NCI-H748 (cell line): ENCODE results near the gene FOXD1.
A peak's percentile ranks its signal among the peaks of the same experiment; 100 is the strongest.
"Not testable (repeated sequence)": the region's sequence is repeated elsewhere in the genome, so short reads cannot be mapped to it uniquely, and the experiment has no call there.

Source experiments
- DNase-seq: peaks from one replicate; lab custom pipeline; 2025; ENCODE audit not compliant: unreplicated experiment; lab: John Stamatoyannopoulos, UW

The FOXD1 gene

DNA sequence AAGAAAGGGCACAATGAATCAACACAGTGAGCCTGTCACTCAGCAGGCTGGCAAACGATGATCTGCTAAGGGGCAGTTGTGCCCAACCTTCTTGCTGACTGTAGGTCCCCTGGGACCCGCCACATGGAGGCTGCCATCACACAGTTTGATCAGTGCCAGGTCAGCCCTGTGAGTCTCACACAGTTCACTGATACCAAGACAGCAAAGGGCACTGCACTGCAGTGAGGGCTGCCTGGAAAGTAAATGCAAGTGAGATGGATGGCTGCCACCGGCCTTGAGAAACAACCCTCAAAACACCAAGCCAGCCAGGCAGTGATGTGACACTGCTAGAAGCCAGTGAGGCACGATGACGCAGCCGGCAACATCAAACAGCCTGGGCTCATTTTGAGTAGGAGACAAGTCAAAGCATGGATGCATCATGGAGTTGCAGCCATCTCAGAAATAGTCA is 30.3 kb downstream of the FOXD1 start:
- DNase-seq: no peak

GRCh38 chr5:73417303-73418034 is 31.1 kb downstream of the FOXD1 start:
- peak; percentile 38 for DNase-seq

DNA sequence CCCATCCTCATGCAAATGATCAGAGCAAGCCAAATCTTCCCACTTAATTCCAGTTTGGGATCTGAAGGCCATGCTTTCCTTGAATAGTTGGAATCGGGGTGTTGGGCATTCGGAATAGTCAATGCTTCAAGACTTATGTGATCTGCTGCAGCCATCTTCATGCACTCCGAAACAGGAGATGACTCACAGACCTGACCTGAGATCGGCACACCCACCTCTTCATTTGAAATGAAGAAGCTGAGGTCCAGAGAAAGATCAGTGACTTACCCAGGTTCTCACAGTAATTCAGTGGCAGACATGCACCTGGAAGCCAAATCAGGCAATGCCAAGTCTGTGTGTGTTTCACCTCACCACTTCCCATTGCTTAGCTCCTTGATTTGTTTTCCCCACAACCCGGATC is 33.0 kb downstream of the FOXD1 start:
- no peak for DNase-seq

DNA sequence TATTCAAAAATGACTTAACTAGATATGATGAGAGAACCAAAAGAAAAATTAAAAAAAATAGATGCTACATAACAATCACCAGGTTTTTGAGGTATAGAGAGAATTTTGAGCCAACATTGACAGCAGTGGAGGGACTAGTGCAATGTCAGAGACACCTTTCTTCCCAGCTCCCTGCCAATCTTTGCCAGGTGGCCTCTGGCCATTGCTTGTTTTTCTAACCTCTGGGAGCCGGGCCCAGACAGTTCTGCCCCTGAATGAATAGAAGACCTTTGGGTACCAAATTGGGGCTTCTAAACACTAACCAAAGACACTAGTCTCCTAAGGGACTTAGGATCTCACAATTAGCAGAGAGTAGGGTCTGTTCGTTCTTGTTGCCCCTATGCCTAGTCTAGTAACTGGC is 33.4 kb downstream of the FOXD1 start:
- DNase-seq: no peak

- DNase-seq: no peak
Observed at GRCh38 chr5:73412597-73412988, 36.0 kb downstream of the FOXD1 start.

- no peak for DNase-seq
Observed at GRCh38 chr5:73411936-73412596, 36.5 kb downstream of the FOXD1 start.

- not testable (repeated sequence) for DNase-seq
Observed at GRCh38 chr5:73409927-73410326, 38.6 kb downstream of the FOXD1 start.

- no peak for DNase-seq
Observed at GRCh38 chr5:73405691-73406090, 42.9 kb downstream of the FOXD1 start.

GRCh38 chr5:73399775-73400174 is 48.8 kb downstream of the FOXD1 start:
- DNase-seq: no peak
